ENCODE data around the gene APEH.
"Not testable (repeated sequence)": the region's sequence is repeated elsewhere in the genome, so short reads cannot be mapped to it uniquely, and the experiment has no call there.

APEH gene

DNA sequence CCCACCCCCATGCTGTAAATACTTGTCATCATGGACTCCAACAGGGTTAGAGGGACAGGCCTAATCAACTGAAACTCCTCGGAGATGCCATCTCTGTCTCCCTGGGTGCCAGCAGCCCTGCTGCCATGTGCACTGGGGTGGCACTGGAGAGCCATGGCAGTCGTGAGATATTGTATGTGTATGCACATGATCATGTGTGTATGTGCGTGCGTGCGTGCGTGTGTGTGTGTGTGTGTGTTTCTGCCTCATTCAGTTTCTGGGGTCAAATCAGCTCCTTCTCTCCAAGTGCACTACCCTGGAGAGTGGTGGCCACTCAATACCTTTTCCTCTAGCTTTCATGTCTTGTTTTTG is 3.2 kb upstream of the APEH start:
- DNase-seq = no peak

DNA sequence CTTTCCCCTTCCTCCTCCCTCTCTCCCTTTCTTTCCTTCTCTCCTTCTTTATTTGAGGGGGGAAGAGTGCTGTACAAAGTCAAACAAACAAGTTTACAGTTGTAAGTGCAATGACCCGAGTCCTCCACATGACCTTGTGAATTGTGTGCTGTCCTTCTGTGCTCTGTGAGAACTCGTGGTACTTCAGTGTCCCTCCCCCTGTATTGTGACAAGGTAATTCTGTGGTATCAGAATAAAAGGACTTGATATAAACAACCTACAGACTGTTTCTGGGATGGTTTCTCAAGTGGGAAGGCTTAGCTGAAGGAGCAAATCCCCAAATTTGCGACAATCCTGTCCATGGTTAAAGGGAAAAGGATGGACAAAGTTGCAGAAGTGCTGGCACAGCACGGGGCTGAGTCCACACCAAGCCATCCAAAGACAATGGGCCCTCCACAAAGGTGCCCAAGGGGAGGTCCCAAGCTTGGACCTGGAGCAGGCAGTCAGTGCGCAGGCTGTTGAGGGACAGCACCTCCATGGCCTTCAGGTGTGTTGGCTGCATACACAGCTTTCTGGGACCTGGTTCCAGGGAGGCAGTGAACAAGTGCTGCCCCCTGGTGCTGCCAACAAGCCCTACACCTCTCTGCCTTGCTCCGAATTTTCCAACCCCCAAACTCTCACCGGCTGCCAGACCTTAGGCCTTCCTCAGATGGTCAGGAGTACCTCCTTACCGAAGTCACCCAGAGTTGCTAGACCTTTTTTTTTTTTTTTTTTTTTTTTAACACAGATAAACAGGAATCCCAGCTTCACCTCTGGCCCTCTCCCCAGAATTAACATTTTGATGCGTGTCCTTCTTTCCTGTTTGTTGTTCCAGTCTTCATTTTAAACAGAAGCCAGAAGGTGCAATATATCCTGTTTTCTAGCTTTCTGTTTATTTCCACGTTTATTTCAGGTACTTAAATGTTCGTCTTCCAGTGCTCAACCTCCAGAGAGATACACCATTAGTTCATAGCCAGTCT is 2.6 kb upstream of the APEH start:
- no peak for DNase-seq

DNA sequence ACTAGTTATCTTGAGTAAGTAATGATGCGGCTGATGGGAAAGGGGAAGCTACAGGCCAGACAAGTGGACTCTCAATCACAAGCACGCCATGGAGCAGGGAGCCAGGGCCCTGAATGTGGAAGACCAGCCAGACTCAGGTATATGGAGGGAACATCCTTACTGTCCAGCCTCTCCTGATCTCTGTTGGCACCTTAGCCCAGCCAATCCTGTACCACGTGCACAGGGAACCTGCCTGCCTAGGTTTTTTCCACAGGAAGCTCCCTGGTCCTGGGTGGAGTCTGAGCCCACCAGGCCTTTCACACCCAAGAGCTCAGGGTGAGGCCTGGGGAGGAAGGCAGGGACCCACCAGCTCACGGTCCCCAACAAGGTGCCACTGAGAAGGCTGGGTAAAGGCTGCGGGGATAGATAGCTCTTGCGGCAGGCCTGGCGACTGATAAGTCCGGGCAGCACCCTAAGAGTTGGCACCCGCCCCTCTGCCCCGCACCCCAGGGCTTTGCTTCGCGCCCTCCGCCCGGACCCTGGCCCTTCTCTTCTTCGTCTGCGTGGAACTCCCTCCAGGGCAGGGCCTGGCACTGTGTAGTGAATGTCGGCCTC is 933 bp upstream of the APEH start:
- DNase-seq = no peak

GRCh38 chr3:49674497-49674983 is 389 bp downstream of the APEH start:
- no peak for DNase-seq

DNA sequence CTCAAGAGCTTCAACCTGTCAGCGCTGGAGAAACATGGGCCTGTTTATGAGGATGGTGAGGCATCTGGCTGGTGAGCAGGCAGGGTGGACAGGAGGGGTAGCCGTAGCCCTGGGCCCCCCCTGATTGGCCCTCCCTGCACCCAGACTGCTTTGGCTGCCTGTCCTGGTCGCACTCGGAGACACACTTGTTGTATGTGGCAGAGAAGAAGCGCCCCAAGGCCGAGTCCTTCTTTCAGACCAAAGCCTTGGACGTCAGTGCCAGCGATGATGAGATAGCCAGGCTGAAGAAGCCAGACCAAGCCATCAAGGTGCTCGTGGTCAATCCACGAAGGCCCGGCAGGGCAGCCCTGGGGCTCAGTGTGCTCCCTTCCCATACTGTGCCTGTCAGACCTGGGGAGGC is 1.8 kb downstream of the APEH start:
- no peak for DNase-seq

GRCh38 chr3:49680493-49681231 is 6.5 kb downstream of the APEH start:
- DNase-seq = no peak

- no peak for DNase-seq
Measured at GRCh38 chr3:49681232-49681522, 7.0 kb downstream of the APEH start.

DNA sequence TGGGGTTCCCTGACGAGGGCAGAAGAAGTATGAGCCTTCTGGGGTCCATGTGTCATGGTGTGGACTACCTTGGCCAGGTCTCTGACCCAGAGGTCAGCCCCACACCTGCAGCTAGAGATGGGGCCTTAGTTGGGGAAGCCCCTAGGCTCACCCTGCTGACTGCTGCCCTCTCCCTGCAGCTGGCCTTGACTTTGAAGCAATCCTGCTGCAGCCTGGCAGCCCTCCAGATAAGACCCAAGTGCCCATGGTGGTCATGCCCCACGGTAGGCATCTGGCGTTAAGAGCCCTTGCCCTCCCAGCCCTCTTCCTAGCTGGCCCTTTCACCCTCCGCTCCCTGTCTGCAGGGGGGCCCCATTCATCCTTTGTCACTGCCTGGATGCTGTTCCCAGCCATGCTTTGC is 7.4 kb downstream of the APEH start:
- no peak for DNase-seq

DNA sequence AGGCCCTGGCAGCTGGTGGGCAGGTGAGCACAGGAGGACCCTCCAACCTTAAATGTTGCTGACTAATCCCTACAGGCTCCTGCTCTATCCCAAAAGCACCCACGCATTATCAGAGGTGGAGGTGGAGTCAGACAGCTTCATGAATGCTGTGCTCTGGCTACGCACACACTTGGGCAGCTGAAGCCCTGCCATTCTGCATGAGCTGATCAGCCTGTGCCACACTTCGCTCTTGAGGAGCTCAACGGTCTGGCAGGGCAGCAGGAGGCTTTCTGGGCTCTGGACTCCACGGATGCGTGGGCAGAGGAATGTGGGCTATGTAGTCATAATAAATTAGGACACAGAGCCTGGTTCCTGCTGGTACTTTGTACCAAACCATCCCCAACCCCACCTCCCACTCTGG is 9.0 kb downstream of the APEH start:
- no peak for DNase-seq

GRCh38 chr3:49684453-49684852 is 10.3 kb downstream of the APEH start:
- not testable (repeated sequence) for DNase-seq

GRCh38 chr3:49685103-49685502 is 11.0 kb downstream of the APEH start:
- not testable (repeated sequence) for DNase-seq

GRCh38 chr3:49685846-49686245 is 11.7 kb downstream of the APEH start:
- DNase-seq = not testable (repeated sequence)

GRCh38 chr3:49686346-49686745 is 12.2 kb downstream of the APEH start:
- DNase-seq = not testable (repeated sequence)

DNA sequence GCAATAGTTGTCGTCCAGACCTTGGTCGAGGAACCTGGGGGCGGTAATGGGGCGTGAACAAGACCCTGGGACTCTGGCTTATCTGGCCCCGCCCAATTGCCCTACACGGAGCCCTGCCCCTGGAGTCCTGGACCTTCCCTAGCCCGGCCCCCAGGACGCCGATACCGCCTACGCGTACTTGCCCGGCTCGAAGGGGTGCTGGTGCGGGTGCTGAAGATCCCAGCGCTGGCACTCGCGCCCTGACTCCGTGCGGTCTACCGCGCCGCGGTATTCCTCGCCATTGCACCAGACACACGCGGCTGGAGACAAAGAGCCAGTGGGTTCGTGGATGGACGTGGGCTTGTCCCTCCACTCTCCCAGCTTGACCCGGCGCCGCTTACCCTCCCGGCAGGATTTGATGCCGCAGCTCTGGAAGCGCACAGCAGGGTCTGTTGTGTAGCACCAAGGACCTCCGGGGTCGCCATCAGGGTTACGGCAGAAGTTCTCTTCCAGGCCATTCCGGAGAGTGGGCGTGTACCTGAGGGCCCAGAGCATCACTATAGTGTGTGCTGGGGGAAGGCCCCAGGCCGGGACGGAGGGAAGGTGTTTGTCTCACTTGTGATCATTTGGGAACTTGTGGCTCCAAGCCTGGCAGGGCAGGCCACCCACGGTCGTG is 12.7 kb downstream of the APEH start:
- not testable (repeated sequence) for DNase-seq

DNA sequence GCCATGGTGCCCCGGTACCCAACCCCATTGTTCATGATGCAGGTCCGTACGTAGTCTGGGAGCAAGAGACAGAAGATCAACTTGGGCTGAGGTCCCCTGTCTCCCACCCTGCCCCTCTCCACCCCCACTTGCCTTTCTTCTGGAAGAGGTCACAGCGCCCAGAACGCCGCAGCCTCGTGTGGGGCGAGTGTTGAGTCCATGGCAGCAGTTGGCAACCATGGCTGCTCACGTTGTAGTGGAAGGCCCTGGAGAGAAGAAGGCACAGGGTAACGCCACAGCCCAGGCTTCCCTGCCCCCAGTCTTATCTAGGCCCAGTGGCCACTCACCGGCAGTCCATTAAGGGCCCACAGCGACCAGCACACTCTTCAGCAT is 13.3 kb downstream of the APEH start:
- not testable (repeated sequence) for DNase-seq

GRCh38 chr3:49688338-49689045 is 14.3 kb downstream of the APEH start:
- DNase-seq = not testable (repeated sequence)

GRCh38 chr3:49689046-49689907 is 15.1 kb downstream of the APEH start, which contains the start of the genes MST1 and RNF123:
MST1 (minus strand) TSS chr3:49689474; CDS start chr3:49688691, 783 bp downstream.
RNF123 (plus strand) TSS chr3:49689557; CDS start chr3:49691166, 1,609 bp downstream.
- DNase-seq = no peak

DNA sequence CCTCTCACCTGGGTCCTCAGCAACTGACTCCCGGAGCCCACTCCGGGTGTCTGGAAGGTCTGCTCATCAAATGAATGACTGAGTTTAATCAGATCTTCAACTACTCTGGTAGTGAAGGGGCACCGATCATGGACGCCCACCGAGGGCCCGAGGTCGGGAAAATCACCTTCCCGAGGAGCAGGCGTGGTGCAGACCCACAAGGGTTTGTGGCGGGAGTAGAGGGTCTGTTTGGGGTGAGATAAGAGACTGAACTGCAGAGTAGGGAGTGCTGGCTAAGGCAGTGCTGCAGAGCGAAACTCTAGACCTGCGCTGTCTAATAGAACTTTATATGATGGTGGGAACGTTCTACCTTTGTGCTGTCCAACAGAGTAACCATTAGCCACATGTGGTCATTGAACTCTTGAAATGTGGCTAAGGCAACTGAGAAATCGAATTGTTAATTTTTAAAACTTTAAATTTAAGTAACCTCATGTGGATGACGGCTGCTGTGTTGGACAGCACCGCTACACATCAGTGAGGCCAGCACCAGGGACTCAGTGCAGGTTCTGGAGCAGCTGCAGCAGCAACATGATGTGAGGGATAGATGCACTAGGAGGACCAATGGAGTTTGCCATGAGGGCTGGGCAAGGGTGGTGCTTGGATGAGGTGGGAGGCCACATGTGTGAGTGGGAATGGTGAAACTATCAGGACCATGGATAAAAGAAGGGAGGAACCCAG is 15.9 kb downstream of the APEH start:
- not testable (repeated sequence) for DNase-seq

- DNase-seq = not testable (repeated sequence)
Measured at GRCh38 chr3:49690856-49691255, 16.7 kb downstream of the APEH start.

- not testable (repeated sequence) for DNase-seq
Measured at GRCh38 chr3:49691481-49691880, 17.3 kb downstream of the APEH start.

Measured in NCI-H1417 (cell line).